ENCODE data around the gene MBTD1.
"Not testable (repeated sequence)": the region's sequence is repeated elsewhere in the genome, so short reads cannot be mapped to it uniquely, and the experiment has no call there.

Gene MBTD1
- total RNA-seq = 35.6 to 53.2 (median 39.5) reads per million in 3 donors

DNA sequence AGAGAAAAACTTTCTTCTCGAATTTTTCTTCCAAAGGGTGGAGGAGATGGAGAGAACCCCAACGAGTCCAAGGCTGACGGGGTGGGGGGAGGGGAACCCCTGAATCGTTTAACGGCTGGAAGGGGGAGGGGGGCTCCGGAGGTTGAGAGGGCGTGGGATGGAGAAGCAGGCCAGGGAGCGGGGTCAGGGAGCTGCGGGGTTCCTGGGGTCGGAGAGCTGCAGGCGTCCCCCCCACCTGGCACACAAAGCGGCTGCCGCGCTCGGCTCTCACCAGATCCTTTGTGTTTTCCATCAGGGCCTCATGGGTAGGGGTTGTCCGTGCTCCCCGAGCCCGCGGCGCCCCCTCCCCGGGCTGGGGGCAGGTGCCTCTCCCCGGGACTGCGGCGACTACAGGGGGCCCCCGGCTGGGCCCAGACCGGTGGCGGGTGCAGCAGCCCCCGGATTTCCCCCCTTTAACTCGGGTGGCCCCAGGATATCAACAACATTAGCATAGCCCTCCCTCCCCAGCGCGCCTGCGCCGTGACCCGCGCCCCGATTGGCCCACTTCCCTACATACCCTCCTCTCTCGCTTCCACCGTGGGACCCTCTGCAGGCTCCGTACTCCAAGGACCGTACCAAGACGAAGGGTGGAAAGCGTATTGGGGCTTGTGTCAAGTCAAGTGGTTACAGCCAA lies at the start of gene MBTD1:
Gene MBTD1 (minus strand): TSS at position 486 of the 673 bp plus-strand sequence. CDS start 34,888 bp downstream, outside the sequence.
- Histone ChIP-seq H3K4me1 (ENCODE audit: control insufficient read depth, insufficient read depth, low read length, poor library complexity, severe bottlenecking) (peaks cover 25% of the 10 kb centered on the region), H3K27me3 (replicated peaks; ENCODE audit: control insufficient read depth, insufficient read depth, low read length, poor library complexity, severe bottlenecking) (no peaks in the 10 kb centered on the region), H3K9me3 (ENCODE audit: control insufficient read depth, low read length) (no peaks in the 10 kb centered on the region), H3K4me3 (ENCODE audit: insufficient read depth, low read depth, low read length, poor library complexity, severe bottlenecking) (peak within 1 kb of the TSS; percentile 70), H3K27ac (ENCODE audit: insufficient read depth, low read length, poor library complexity, severe bottlenecking) (peak within 1 kb of the TSS; percentile 93), H3K36me3 (ENCODE audit: control insufficient read depth, insufficient read depth, low read length) (peaks cover 6% of the 10 kb centered on the region)
- DNase-seq = peak; percentile 89 to 92 (median 90)

DNA sequence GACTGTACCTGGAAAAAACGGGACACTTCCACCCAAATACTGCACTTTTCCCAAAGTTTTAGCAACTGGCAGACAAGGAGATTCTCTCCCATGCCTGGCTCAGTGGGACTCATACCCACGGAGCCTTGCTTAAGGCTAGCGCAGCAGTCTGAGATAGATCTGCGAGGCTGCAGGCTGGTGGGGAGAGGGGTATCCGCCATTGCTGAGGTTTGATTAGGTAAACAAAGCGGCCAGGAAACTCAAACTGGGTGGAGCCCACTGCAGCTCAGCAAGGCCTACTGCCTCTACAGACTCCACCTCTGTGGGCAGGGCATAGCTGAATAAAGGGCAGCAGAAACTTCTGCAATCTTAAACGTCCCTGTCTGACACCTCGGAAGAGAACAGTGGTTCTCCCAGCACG lies 45.3 kb upstream of the MBTD1 start:
- no peaks in the 10 kb centered on the region for H3K36me3 ChIP-seq (ENCODE audit: control insufficient read depth, insufficient read depth, low read length)
- no peaks in the 10 kb centered on the region for H3K9me3 ChIP-seq (ENCODE audit: control insufficient read depth, low read length)
- H3K27me3 ChIP-seq (replicated peaks; ENCODE audit: control insufficient read depth, insufficient read depth, low read length, poor library complexity, severe bottlenecking) = no peaks in the 10 kb centered on the region
- no peak overlapping the region for H3K4me3 ChIP-seq (ENCODE audit: insufficient read depth, low read depth, low read length, poor library complexity, severe bottlenecking)
- no peak for DNase-seq
- H3K4me1 ChIP-seq (ENCODE audit: control insufficient read depth, insufficient read depth, low read length, poor library complexity, severe bottlenecking) = no peaks in the 10 kb centered on the region
- H3K27ac ChIP-seq (ENCODE audit: insufficient read depth, low read length, poor library complexity, severe bottlenecking) = no peak overlapping the region

DNA sequence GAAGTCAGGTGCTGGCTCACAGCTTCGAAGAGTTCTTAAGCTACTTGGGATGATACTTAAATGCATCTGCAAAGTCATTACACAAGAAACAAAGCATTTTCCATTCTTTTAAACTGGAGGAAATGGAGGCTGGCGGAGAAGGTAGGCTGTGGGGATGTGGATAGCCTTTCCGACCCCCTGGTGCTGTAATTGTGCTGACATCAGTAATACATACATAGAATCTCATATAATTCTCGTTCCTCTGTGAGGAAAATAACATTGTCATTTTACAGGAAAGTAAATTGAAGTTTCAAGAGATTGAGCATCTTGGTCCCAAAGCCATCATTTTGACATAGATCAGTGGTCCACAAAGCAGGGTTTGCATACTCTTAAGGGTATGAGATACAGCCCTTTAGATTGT lies 40.0 kb upstream of the MBTD1 start:
- Histone ChIP-seq H3K4me3 (ENCODE audit: insufficient read depth, low read depth, low read length, poor library complexity, severe bottlenecking) (no peak overlapping the region), H3K36me3 (ENCODE audit: control insufficient read depth, insufficient read depth, low read length) (peaks cover 6% of the 10 kb centered on the region), H3K27ac (ENCODE audit: insufficient read depth, low read length, poor library complexity, severe bottlenecking) (no peak overlapping the region), H3K9me3 (ENCODE audit: control insufficient read depth, low read length) (no peaks in the 10 kb centered on the region), H3K4me1 (ENCODE audit: control insufficient read depth, insufficient read depth, low read length, poor library complexity, severe bottlenecking) (no peaks in the 10 kb centered on the region), H3K27me3 (replicated peaks; ENCODE audit: control insufficient read depth, insufficient read depth, low read length, poor library complexity, severe bottlenecking) (no peaks in the 10 kb centered on the region)
- DNase-seq = no peak

DNA sequence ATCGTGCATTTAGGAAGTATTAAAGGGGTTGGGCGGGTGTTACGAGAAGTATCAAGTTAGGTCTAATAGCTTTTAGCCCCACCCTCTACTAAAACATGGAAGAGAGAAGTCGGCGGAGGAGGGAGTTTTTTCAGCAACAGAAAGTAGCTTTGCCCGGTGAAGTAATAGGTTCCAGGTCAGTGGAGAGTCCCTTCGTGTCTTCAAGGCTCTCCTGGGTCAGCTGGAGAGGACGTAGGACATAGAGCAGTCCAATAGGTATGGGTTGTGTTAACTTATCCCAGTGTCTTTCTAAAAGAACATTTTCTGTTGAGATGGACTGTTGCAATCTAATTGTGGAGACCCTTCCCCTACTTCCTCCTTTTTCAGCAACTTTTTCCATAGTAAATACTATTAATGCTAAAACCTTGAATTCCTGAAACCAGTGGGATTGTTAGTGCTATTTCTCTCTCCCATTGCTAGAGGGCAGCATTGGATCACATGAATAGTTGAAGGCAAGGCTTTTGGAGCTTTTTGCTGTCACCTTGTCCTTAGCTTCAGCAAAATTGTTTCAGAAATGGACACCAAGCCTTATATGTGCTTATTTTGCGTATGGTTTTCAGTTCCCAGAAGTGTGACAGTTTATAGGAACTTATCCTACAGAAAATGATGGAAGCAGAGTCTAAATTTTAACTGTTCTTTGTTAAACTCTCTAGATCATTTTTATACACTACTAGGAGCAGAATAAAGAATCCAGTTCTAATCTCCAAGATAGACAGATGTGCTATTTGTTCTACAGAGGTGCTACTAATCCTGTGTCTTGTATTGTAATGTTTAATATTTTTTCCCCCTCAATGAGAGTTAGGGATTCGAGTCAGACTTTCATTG lies 38.9 kb upstream of the MBTD1 start:
- no peak overlapping the region for H3K27ac ChIP-seq (ENCODE audit: insufficient read depth, low read length, poor library complexity, severe bottlenecking)
- no peaks in the 10 kb centered on the region for H3K9me3 ChIP-seq (ENCODE audit: control insufficient read depth, low read length)
- H3K4me3 ChIP-seq (ENCODE audit: insufficient read depth, low read depth, low read length, poor library complexity, severe bottlenecking) = no peak overlapping the region
- no peaks in the 10 kb centered on the region for H3K27me3 ChIP-seq (replicated peaks; ENCODE audit: control insufficient read depth, insufficient read depth, low read length, poor library complexity, severe bottlenecking)
- no peaks in the 10 kb centered on the region for H3K4me1 ChIP-seq (ENCODE audit: control insufficient read depth, insufficient read depth, low read length, poor library complexity, severe bottlenecking)
- no peak for DNase-seq
- H3K36me3 ChIP-seq (ENCODE audit: control insufficient read depth, insufficient read depth, low read length) = peaks cover 7% of the 10 kb centered on the region

DNA sequence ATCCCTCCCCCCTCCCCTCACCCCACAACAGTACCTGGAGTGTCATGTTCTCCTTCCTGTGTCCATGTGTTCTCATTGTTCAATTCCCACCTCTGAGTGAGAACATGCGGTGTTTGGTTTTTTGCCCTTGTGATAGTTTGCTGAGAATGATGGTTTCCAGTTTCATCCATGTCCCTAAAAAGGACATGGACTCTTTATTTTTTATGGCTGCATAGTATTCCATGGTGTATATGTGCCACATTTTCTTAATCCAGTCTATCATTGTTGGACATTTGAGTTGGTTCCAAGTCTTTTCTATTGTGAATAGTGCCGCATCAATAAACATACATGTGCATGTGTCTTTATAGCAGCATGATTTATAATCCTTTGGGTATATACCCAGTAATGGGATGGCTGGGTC lies 34.5 kb upstream of the MBTD1 start:
- not testable (repeated sequence) for H3K9me3 ChIP-seq (ENCODE audit: control insufficient read depth, low read length); H3K27me3 ChIP-seq (replicated peaks; ENCODE audit: control insufficient read depth, insufficient read depth, low read length, poor library complexity, severe bottlenecking); H3K27ac ChIP-seq (ENCODE audit: insufficient read depth, low read length, poor library complexity, severe bottlenecking); H3K4me3 ChIP-seq (ENCODE audit: insufficient read depth, low read depth, low read length, poor library complexity, severe bottlenecking); DNase-seq; H3K4me1 ChIP-seq (ENCODE audit: control insufficient read depth, insufficient read depth, low read length, poor library complexity, severe bottlenecking)
- H3K36me3 ChIP-seq (ENCODE audit: control insufficient read depth, insufficient read depth, low read length) = peaks cover 34% of the 10 kb centered on the region

DNA sequence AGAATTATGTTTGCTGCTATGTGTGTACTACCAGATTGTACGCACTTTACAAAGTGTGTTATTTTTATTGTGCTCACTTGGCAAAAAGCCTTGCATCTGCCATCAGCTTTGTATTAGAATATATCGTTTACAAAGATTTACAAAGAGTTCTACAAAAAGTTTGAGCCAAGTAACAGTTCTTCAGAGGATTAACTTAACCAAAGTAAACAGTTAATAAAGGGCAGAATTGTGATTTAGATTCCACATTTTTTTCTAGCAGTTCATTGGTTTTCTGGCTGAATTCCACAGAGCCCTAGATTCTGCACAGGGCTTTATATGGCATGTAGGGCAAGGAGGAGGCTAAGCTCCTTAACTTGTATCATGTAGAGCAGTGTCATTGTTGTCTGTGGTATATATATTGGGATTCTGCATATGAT lies 29.9 kb upstream of the MBTD1 start:
- H3K27me3 ChIP-seq (replicated peaks; ENCODE audit: control insufficient read depth, insufficient read depth, low read length, poor library complexity, severe bottlenecking) = no peaks in the 10 kb centered on the region
- H3K4me1 ChIP-seq (ENCODE audit: control insufficient read depth, insufficient read depth, low read length, poor library complexity, severe bottlenecking) = no peaks in the 10 kb centered on the region
- DNase-seq = no peak
- H3K27ac ChIP-seq (ENCODE audit: insufficient read depth, low read length, poor library complexity, severe bottlenecking) = no peak overlapping the region
- H3K4me3 ChIP-seq (ENCODE audit: insufficient read depth, low read depth, low read length, poor library complexity, severe bottlenecking) = no peak overlapping the region
- H3K36me3 ChIP-seq (ENCODE audit: control insufficient read depth, insufficient read depth, low read length) = peaks cover 67% of the 10 kb centered on the region
- no peaks in the 10 kb centered on the region for H3K9me3 ChIP-seq (ENCODE audit: control insufficient read depth, low read length)

DNA sequence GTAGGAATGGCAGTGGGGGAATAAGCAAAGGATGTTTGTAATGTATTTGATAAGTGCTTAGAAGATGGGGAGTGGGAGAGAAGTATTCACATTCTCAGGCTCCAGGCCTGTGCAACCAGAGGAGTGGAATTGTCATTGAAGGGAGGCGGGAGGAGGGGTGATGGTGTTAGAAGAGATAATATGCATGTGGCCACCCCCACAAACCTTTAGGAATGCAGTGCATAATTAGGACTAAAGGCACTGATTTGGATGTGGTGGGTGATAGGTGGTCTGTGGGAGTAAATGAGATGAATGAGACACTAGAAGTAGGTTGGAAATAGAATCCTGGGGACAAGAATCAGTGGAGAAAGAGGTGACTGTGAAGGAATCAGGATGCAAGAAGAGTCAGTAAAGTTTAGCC lies 27.6 kb upstream of the MBTD1 start:
- Histone ChIP-seq H3K27me3 (replicated peaks; ENCODE audit: control insufficient read depth, insufficient read depth, low read length, poor library complexity, severe bottlenecking) (no peaks in the 10 kb centered on the region), H3K4me3 (ENCODE audit: insufficient read depth, low read depth, low read length, poor library complexity, severe bottlenecking) (no peak overlapping the region), H3K9me3 (ENCODE audit: control insufficient read depth, low read length) (no peaks in the 10 kb centered on the region), H3K27ac (ENCODE audit: insufficient read depth, low read length, poor library complexity, severe bottlenecking) (no peak overlapping the region), H3K36me3 (ENCODE audit: control insufficient read depth, insufficient read depth, low read length) (peaks cover 73% of the 10 kb centered on the region), H3K4me1 (ENCODE audit: control insufficient read depth, insufficient read depth, low read length, poor library complexity, severe bottlenecking) (no peaks in the 10 kb centered on the region)
- no peak for DNase-seq

DNA sequence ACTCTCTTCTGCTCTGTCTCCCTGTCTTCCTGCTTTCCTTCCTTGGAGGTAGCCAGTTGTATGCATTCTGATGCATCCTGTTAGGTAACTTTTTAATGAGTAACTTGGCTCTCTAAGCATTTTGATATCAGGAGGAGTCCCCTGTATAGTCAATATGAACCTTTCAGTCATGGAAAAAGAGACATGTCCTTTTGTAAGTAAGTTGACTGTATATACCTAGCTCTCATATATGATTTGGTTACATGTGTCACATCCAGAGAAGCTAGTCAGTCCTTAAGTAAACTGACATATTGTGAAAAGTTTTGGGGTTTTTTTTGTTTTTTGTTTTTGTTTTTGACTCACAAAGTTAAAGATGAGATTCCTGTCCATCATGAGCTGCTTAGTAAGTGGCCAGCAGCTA lies 19.3 kb upstream of the MBTD1 start:
- no peak overlapping the region for H3K27ac ChIP-seq (ENCODE audit: insufficient read depth, low read length, poor library complexity, severe bottlenecking)
- DNase-seq = no peak
- H3K9me3 ChIP-seq (ENCODE audit: control insufficient read depth, low read length) = no peaks in the 10 kb centered on the region
- H3K4me1 ChIP-seq (ENCODE audit: control insufficient read depth, insufficient read depth, low read length, poor library complexity, severe bottlenecking) = no peaks in the 10 kb centered on the region
- peaks cover 75% of the 10 kb centered on the region for H3K36me3 ChIP-seq (ENCODE audit: control insufficient read depth, insufficient read depth, low read length)
- H3K27me3 ChIP-seq (replicated peaks; ENCODE audit: control insufficient read depth, insufficient read depth, low read length, poor library complexity, severe bottlenecking) = no peaks in the 10 kb centered on the region
- no peak overlapping the region for H3K4me3 ChIP-seq (ENCODE audit: insufficient read depth, low read depth, low read length, poor library complexity, severe bottlenecking)

DNA sequence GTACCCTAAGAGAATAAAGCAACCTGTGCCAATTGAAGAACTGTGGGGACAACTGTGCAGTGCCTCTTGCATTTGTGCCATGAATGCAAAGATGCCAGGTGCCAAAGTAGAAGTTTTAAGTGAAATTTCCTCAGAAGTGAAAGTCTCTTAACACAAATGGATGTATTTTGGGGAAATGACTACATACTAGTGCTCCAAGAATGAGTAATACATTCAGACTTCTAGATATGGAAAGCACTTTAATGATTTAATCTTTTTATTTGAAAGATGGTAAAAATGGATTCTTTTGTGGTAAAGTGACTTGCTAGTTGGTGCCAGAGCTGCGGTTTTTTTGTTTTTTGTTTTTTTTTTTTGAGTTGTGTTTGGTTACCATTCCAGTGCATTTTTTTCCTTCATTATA lies 15.5 kb upstream of the MBTD1 start:
- Histone ChIP-seq H3K27me3 (replicated peaks; ENCODE audit: control insufficient read depth, insufficient read depth, low read length, poor library complexity, severe bottlenecking) (no peaks in the 10 kb centered on the region), H3K4me1 (ENCODE audit: control insufficient read depth, insufficient read depth, low read length, poor library complexity, severe bottlenecking) (no peaks in the 10 kb centered on the region), H3K27ac (ENCODE audit: insufficient read depth, low read length, poor library complexity, severe bottlenecking) (no peak overlapping the region), H3K36me3 (ENCODE audit: control insufficient read depth, insufficient read depth, low read length) (peaks cover 78% of the 10 kb centered on the region), H3K9me3 (ENCODE audit: control insufficient read depth, low read length) (no peaks in the 10 kb centered on the region), H3K4me3 (ENCODE audit: insufficient read depth, low read depth, low read length, poor library complexity, severe bottlenecking) (no peak overlapping the region)
- no peak for DNase-seq

DNA sequence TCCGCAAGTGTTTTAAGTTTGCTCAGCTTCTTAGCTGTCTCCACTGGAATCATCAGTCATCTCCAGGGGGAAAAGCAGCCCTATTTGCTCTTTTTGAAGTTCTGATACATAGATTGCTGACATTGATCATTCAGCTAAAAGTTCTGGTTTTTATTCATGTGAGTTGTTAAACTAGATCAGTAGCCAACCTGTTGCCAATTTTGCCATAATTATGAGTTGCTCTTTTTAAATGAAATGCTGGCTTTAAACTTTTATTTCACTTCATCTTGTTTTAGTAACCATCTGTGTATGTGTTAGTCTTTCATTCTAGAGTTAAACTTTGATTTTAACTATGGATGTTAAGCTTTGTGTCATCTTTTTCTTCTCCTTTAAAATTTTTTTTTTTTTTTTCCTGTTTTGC lies 13.0 kb upstream of the MBTD1 start:
- Histone ChIP-seq H3K27ac (ENCODE audit: insufficient read depth, low read length, poor library complexity, severe bottlenecking) (no peak overlapping the region), H3K27me3 (replicated peaks; ENCODE audit: control insufficient read depth, insufficient read depth, low read length, poor library complexity, severe bottlenecking) (no peaks in the 10 kb centered on the region), H3K4me1 (ENCODE audit: control insufficient read depth, insufficient read depth, low read length, poor library complexity, severe bottlenecking) (no peaks in the 10 kb centered on the region), H3K9me3 (ENCODE audit: control insufficient read depth, low read length) (no peaks in the 10 kb centered on the region), H3K36me3 (ENCODE audit: control insufficient read depth, insufficient read depth, low read length) (peaks cover 82% of the 10 kb centered on the region), H3K4me3 (ENCODE audit: insufficient read depth, low read depth, low read length, poor library complexity, severe bottlenecking) (no peak overlapping the region)
- no peak for DNase-seq

Measured in effector memory CD4-positive, alpha-beta T cell (primary cell).